HepG2 (cell line): ENCODE results near the gene MRPL20. TPM values are rescaled to one million over a fixed set of nuclear protein-coding genes. Genes with fewer than 3 reads are reported as not detected.

Source experiments
- ATF7-NPFF ChIP-seq: sonication (generic); formaldehyde crosslinking; IDR thresholded peaks from 2 replicates; pipeline ENCODE4 v1.8.1; 2023; ENCODE audit warnings: mild to moderate bottlenecking, low read depth, missing genetic modification reagents, moderate library complexity
- CREM ChIP-seq, 2 experiments: sonication (generic) in 1 of 2; formaldehyde crosslinking in 1 of 2; IDR thresholded peaks; 2 replicates each; pipeline versions ENCODE4 v1.4.0 to v1.6.1; 2016 to 2020; ENCODE audit warnings: antibody characterized with exemption in 1 of 2, mild to moderate bottlenecking in 1 of 2, missing genetic modification reagents in 1 of 2
- ESRRA ChIP-seq: sonication (generic); formaldehyde crosslinking; IDR thresholded peaks from 2 replicates; pipeline ENCODE4 v1.5.1; 2020; ENCODE audit warnings: mild to moderate bottlenecking, low read depth, missing genetic modification reagents
- KLF16 ChIP-seq, 2 experiments: sonication (generic) in 1 of 2; formaldehyde crosslinking in 1 of 2; IDR thresholded peaks; 2 replicates each; pipeline versions ENCODE4 v1.6.1 to v1.8.0; 2016 to 2023; ENCODE audit warnings: missing genetic modification reagents in 2 of 2, missing compliant biosample characterization in 1 of 2
- KLF9 ChIP-seq: IDR thresholded peaks from 2 replicates; pipeline ENCODE4 v1.6.1; 2016; ENCODE audit warnings: low read depth
- NFIB ChIP-seq: sonication (generic); formaldehyde crosslinking; IDR thresholded peaks from 2 replicates; pipeline ENCODE4 v1.9.0; 2021; ENCODE audit warnings: missing genetic modification reagents, mild to moderate bottlenecking, borderline replicate concordance
- RNF2 ChIP-seq: fragments of 450-650 bp; conservative IDR thresholded peaks from 2 replicates; pipeline ENCODE4 v1.6.1; 2016; ENCODE audit warnings: low read depth
- SNRNP70 ChIP-seq: fragments of 200-400 bp; formaldehyde crosslinking; IDR thresholded peaks from 2 replicates; pipeline ENCODE4 v1.6.1; 2017; ENCODE audit warnings: mild to moderate bottlenecking, low read depth, low read length, moderate library complexity
- SRSF4 ChIP-seq: fragments of 200-400 bp; formaldehyde crosslinking; IDR thresholded peaks from one replicate; pipeline ENCODE4 v1.6.1; 2018; ENCODE audit warnings: mild to moderate bottlenecking, low read depth, low read length, moderate library complexity; ENCODE audit not compliant: poor library complexity, severe bottlenecking
- SUZ12 ChIP-seq: fragments of 150-350 bp; IDR thresholded peaks from 2 replicates; pipeline ENCODE4 v1.6.1; 2014; ENCODE audit warnings: low read depth, low read length
- TCF7L2 ChIP-seq: IDR thresholded peaks from 2 replicates; pipeline ENCODE4 v1.6.1; 2011; ENCODE audit warnings: mild to moderate bottlenecking, low read depth, low read length, moderate library complexity
- ZFY ChIP-seq: sonication (generic); formaldehyde crosslinking; IDR thresholded peaks from 2 replicates; pipeline ENCODE4 v1.4.0; 2020; ENCODE audit warnings: missing genetic modification reagents
- ZNF451 ChIP-seq: sonication (generic); formaldehyde crosslinking; IDR thresholded peaks from 2 replicates; pipeline ENCODE4 v1.5.0; 2020; ENCODE audit warnings: mild to moderate bottlenecking, missing genetic modification reagents
- ZNF737 ChIP-seq: sonication (generic); formaldehyde crosslinking; IDR thresholded peaks from 2 replicates; pipeline ENCODE4 v1.5.0; 2020; ENCODE audit warnings: missing genetic modification reagents, mild to moderate bottlenecking, borderline replicate concordance
- polyA plus RNA-seq, 8 experiments: library from polyadenylated mRNA; depleted of rRNA in 3 of 8; stranded (reverse) in 7 of 8; unstranded in 1 of 8; fragments of >200 nt; fragmentation: Illumina TruSeq in 4 of 8; extraction: Trizol in 4 of 8; gene quantifications; 2 replicates each; pipeline versions ENCODE4 v1.2.1 to v1.2.3, GENCODE V29; 2011 to 2016; ENCODE audit warnings: low read depth in 4 of 8, missing spikeins in 1 of 8, mixed read lengths in 1 of 8; ENCODE audit not compliant: insufficient read depth in 1 of 8
- total RNA-seq, 5 experiments: library from RNA; depleted of rRNA; stranded (reverse); fragments of >200 nt; fragmentation: Illumina TruSeq; extraction: Trizol; gene quantifications; 2 replicates each; pipeline ENCODE4 v1.2.3, GENCODE V29; 2016; ENCODE audit warnings: low read depth in 1 of 5
- TF ChIP-seq, protein P1 (sequence below): sonication (generic); formaldehyde crosslinking; IDR thresholded peaks from 2 replicates; pipeline ENCODE4 v1.9.0; 2021; ENCODE audit warnings: mild to moderate bottlenecking, missing genetic modification reagents
- TF ChIP-seq, protein P2 (sequence below): sonication (generic); formaldehyde crosslinking; conservative IDR thresholded peaks from 2 replicates; pipeline ENCODE4 v1.8.0; 2022; ENCODE audit warnings: mild to moderate bottlenecking, moderate library complexity, missing genetic modification reagents
- TF ChIP-seq, protein P3 (sequence below): sonication (generic); formaldehyde crosslinking; IDR thresholded peaks from 2 replicates; pipeline ENCODE4 v1.4.0; 2020; ENCODE audit warnings: missing genetic modification reagents
- TF ChIP-seq, protein P4 (sequence below): sonication (generic); formaldehyde crosslinking; IDR thresholded peaks from 2 replicates; pipeline ENCODE4 v1.8.0; 2022; ENCODE audit warnings: mild to moderate bottlenecking, missing genetic modification reagents, moderate library complexity

The MRPL20 gene
- total and polyA plus RNA-seq, 2 of the 13 experiments (the other 11 are each of a cell fraction or from before 2014, with no cell fraction given) = 59.2 to 127 TPM

DNA sequence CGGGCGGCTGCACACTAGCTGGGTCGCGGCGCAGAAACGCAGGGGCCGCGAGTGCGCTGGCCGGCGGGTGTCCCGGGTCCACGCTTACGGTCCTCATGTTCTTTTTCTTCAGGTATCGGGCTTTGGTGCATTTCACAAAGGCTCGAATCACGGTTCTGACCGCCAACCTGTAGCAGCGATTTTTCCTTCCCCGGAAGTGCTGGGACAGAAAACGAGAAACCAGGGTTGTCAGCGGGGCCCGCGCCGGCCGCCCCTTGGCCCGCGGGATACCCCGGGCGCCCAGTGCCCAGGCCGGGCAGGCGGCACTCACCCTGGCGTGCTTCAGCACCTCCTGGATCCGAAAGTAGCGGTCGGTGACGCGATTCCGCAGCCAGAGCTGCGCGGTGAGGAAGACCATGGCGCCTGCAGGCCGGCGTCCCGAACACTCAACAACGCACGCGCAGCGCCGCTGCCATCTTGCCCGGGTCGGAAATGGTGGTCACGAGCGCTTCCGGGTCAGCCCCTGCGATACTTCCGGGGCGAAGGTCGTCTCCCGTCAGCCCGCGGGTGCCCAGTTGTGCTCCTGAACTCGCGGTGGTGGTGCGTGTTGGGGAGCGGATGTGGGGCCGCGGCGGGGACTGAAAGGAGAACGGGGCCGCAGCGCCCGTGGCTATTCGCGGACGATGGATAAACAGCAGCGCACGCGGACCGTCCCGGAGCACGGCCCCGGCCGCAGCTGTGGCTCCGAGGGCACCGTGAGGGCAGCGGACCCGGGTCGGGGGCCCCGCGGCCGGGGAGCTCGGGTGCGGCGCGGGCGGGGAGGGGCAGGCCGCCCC, at the start of gene MRPL20 (continued):
- TF ChIP-seq, protein P1, sequence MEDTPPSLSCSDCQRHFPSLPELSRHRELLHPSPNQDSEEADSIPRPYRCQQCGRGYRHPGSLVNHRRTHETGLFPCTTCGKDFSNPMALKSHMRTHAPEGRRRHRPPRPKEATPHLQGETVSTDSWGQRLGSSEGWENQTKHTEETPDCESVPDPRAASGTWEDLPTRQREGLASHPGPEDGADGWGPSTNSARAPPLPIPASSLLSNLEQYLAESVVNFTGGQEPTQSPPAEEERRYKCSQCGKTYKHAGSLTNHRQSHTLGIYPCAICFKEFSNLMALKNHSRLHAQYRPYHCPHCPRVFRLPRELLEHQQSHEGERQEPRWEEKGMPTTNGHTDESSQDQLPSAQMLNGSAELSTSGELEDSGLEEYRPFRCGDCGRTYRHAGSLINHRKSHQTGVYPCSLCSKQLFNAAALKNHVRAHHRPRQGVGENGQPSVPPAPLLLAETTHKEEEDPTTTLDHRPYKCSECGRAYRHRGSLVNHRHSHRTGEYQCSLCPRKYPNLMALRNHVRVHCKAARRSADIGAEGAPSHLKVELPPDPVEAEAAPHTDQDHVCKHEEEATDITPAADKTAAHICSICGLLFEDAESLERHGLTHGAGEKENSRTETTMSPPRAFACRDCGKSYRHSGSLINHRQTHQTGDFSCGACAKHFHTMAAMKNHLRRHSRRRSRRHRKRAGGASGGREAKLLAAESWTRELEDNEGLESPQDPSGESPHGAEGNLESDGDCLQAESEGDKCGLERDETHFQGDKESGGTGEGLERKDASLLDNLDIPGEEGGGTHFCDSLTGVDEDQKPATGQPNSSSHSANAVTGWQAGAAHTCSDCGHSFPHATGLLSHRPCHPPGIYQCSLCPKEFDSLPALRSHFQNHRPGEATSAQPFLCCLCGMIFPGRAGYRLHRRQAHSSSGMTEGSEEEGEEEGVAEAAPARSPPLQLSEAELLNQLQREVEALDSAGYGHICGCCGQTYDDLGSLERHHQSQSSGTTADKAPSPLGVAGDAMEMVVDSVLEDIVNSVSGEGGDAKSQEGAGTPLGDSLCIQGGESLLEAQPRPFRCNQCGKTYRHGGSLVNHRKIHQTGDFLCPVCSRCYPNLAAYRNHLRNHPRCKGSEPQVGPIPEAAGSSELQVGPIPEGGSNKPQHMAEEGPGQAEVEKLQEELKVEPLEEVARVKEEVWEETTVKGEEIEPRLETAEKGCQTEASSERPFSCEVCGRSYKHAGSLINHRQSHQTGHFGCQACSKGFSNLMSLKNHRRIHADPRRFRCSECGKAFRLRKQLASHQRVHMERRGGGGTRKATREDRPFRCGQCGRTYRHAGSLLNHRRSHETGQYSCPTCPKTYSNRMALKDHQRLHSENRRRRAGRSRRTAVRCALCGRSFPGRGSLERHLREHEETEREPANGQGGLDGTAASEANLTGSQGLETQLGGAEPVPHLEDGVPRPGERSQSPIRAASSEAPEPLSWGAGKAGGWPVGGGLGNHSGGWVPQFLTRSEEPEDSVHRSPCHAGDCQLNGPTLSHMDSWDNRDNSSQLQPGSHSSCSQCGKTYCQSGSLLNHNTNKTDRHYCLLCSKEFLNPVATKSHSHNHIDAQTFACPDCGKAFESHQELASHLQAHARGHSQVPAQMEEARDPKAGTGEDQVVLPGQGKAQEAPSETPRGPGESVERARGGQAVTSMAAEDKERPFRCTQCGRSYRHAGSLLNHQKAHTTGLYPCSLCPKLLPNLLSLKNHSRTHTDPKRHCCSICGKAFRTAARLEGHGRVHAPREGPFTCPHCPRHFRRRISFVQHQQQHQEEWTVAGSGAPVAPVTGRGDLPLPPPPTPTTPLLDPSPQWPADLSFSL (CRISPR knock-in tag) = no peak
- peak; percentile 39; the same call in 1 of the 2 replicates for TF ChIP-seq SUZ12
- TF ChIP-seq, protein P2, sequence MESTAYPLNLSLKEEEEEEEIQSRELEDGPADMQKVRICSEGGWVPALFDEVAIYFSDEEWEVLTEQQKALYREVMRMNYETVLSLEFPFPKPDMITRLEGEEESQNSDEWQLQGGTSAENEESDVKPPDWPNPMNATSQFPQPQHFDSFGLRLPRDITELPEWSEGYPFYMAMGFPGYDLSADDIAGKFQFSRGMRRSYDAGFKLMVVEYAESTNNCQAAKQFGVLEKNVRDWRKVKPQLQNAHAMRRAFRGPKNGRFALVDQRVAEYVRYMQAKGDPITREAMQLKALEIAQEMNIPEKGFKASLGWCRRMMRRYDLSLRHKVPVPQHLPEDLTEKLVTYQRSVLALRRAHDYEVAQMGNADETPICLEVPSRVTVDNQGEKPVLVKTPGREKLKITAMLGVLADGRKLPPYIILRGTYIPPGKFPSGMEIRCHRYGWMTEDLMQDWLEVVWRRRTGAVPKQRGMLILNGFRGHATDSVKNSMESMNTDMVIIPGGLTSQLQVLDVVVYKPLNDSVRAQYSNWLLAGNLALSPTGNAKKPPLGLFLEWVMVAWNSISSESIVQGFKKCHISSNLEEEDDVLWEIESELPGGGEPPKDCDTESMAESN (CRISPR knock-in tag) = peak; percentile 95
- TF ChIP-seq KLF9 (CRISPR knock-in tag) = 0 out of 2 replicates have a peak, but pooled peaks have one; percentile 59
- TF ChIP-seq, protein P3, sequence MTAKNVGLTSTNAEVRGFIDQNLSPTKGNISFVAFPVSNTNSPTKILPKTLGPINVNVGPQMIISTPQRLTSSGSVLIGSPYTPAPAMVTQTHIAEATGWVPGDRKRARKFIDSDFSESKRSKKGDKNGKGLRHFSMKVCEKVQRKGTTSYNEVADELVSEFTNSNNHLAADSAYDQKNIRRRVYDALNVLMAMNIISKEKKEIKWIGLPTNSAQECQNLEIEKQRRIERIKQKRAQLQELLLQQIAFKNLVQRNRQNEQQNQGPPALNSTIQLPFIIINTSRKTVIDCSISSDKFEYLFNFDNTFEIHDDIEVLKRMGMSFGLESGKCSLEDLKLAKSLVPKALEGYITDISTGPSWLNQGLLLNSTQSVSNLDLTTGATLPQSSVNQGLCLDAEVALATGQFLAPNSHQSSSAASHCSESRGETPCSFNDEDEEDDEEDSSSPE (CRISPR knock-in tag) = peak; percentile 70; the same call in 1 of the 2 replicates
- TF ChIP-seq ATF7-NPFF (CRISPR knock-in tag) = peak; percentile 95
- no peak for TF ChIP-seq SRSF4
- TF ChIP-seq TCF7L2 = no peak
- TF ChIP-seq KLF16 (CRISPR knock-in tag; IDR thresholded peaks at IDR 0.05) = peak; percentile 42 to 79; a peak in 1 of 4 replicates
- TF ChIP-seq ZNF451 (CRISPR knock-in tag) = peak; percentile 87
- TF ChIP-seq ZNF737 (CRISPR knock-in tag) = no peak
- TF ChIP-seq NFIB = no peak
- TF ChIP-seq ZFY = peak; percentile 97
- TF ChIP-seq, protein P4, sequence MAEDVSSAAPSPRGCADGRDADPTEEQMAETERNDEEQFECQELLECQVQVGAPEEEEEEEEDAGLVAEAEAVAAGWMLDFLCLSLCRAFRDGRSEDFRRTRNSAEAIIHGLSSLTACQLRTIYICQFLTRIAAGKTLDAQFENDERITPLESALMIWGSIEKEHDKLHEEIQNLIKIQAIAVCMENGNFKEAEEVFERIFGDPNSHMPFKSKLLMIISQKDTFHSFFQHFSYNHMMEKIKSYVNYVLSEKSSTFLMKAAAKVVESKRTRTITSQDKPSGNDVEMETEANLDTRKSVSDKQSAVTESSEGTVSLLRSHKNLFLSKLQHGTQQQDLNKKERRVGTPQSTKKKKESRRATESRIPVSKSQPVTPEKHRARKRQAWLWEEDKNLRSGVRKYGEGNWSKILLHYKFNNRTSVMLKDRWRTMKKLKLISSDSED (CRISPR knock-in tag) = no peak
- TF ChIP-seq RNF2 = no peak
- peak; percentile 59; the same call in 1 of the 2 replicates for TF ChIP-seq ESRRA (CRISPR knock-in tag)
- TF ChIP-seq SNRNP70 = no peak
- TF ChIP-seq CREM (IDR thresholded peaks at IDR 0.05) = peak; percentile 88
- 0 out of 2 replicates have a peak, but pooled peaks have one; percentile 12 for TF ChIP-seq CREM (CRISPR knock-in tag; IDR thresholded peaks at IDR 0.05)
